Fibroblast of pulmonary artery (primary cell): Measurements from ENCODE around the gene KCNIP4.

Source experiments
- DNase-seq: peaks from one replicate; pipeline ENCODE4 v3.0.0-alpha.2; 2010; ENCODE audit warnings: low read depth
- H3K4me3 ChIP-seq: replicated peaks from 2 replicates; pipeline ENCODE4 v1.5.1; 2011; ENCODE audit warnings: low read depth, mild to moderate bottlenecking, control low read depth, low read length, moderate library complexity
- TF ChIP-seq, protein P1 (sequence below): IDR thresholded peaks from 2 replicates; pipeline ENCODE4 v1.5.1; 2011; ENCODE audit warnings: mild to moderate bottlenecking, control low read depth, low read length, inconsistent platforms; ENCODE audit errors: missing control alignments

KCNIP4 gene

DNA sequence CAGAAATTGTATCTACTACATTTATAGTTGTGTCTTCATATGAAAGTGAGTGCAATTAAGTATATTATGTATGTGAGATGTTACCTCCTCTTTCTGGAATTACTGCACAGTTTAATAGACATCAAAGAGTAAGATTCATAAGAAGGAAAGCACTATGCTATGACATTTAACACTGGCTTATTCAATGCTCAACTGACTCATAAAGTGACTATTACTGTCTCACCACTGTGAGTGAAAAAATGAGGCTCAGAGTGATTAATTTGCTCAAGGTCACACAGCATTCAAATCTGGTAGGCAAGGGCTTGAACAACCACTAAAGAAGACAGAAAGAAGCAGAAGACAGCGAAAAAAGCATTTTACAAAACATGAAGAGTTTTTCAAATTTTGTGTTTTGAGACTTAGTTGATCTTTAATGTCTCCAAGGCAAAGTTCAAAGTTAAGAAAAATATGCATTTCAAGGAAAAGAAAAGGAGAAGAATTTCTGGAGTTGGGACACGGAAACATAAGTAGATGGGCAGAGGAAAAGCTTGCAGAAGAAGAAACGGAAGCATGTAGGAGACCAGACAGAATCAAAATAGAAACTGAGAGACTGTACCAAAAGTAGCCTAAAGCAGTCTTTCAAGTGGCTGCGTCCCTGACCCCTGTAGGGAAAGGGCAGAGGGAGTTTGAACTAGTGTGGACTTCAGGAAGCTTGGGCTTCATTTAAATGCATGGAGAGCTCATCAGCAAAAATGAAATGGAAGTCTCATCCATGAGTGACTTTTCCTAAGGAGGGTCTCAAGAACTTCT, 66.3 kb downstream of the KCNIP4 start:
- DNase-seq: no peak
- TF ChIP-seq, protein P1, sequence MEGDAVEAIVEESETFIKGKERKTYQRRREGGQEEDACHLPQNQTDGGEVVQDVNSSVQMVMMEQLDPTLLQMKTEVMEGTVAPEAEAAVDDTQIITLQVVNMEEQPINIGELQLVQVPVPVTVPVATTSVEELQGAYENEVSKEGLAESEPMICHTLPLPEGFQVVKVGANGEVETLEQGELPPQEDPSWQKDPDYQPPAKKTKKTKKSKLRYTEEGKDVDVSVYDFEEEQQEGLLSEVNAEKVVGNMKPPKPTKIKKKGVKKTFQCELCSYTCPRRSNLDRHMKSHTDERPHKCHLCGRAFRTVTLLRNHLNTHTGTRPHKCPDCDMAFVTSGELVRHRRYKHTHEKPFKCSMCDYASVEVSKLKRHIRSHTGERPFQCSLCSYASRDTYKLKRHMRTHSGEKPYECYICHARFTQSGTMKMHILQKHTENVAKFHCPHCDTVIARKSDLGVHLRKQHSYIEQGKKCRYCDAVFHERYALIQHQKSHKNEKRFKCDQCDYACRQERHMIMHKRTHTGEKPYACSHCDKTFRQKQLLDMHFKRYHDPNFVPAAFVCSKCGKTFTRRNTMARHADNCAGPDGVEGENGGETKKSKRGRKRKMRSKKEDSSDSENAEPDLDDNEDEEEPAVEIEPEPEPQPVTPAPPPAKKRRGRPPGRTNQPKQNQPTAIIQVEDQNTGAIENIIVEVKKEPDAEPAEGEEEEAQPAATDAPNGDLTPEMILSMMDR: no peak
- no peak overlapping the region for H3K4me3 ChIP-seq

DNA sequence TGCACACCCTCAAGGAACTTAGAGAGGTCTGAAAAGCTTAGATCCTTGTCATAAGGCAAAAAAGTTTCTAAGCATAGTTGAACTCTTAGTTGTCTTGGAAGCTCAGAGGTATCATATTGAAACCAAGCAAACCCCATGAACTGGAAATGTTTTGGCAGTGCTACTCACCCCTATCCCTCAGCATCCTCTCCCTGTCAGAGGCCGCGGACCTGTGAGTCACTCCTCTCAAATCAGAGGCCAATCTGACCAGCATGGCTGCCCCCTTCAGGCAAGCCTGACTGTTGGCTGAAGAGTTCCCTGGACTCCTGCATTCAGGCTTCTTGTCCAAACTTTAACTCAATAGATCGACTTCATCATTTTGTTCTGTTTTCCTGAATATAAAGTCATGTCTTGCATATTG, 69.4 kb downstream of the KCNIP4 start:
- TF ChIP-seq, protein P1: peak; percentile 22
- DNase-seq: peak; percentile 20
- H3K4me3 ChIP-seq: no peak overlapping the region

DNA sequence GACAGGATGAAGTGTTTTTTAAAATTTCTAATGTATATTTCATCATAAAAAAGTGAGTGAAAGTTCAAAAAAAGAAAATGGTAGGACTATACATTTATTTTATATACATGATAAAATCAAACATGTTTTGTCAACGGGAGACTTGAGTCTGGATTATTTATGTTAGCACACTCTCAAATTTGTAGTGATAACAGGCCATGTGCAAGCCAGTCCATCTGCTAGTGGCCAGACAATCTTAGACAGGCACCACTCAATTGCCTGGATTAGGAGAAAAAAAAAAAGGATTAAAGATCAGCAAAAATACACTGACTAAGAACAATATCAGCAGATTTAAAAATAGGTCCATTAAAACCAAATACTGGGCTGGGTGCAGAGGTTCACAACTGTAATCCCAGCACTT, 71.9 kb downstream of the KCNIP4 start:
- TF ChIP-seq, protein P1: no peak
- DNase-seq: no peak
- no peak overlapping the region for H3K4me3 ChIP-seq

DNA sequence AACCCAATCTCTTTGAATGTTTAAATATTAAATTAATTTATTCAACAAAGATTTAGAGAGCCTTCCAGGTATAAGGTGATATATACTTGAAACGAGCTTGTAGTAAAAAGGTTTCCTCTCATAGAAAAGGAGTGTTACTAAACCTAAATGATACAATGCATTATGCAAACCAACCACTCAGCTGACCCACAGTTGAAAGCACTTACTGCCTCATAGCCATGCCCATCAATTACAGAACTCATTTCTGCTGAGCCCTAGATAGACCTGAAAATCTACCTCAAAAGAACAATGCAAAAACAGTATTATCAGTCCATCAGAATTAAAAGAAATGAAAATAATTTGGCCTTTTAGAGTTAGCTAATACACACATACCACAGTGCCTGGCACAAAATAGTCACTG, 75.4 kb downstream of the KCNIP4 start:
- no peak overlapping the region for H3K4me3 ChIP-seq
- TF ChIP-seq, protein P1: no peak
- no peak for DNase-seq

DNA sequence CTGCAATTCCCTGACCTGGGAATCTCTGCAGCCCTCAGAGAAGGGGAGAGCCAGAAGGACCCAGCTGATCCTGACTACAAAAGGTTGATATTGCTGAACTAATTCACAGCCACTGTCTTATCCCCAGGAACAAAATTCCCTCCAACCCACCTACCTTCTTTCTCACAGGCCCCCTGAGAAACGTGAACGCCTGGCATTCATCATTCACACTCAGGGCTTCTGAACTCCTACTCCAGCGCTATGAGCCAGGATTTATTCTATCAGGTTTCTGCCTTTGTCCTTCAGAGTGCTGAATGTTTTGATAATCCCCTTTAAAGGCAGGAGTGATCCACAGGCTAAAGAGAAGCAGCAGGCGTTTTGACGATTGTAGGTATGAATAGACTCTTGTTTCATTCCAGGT, 76.5 kb downstream of the KCNIP4 start:
- no peak for DNase-seq
- TF ChIP-seq, protein P1: no peak
- no peak overlapping the region for H3K4me3 ChIP-seq

DNA sequence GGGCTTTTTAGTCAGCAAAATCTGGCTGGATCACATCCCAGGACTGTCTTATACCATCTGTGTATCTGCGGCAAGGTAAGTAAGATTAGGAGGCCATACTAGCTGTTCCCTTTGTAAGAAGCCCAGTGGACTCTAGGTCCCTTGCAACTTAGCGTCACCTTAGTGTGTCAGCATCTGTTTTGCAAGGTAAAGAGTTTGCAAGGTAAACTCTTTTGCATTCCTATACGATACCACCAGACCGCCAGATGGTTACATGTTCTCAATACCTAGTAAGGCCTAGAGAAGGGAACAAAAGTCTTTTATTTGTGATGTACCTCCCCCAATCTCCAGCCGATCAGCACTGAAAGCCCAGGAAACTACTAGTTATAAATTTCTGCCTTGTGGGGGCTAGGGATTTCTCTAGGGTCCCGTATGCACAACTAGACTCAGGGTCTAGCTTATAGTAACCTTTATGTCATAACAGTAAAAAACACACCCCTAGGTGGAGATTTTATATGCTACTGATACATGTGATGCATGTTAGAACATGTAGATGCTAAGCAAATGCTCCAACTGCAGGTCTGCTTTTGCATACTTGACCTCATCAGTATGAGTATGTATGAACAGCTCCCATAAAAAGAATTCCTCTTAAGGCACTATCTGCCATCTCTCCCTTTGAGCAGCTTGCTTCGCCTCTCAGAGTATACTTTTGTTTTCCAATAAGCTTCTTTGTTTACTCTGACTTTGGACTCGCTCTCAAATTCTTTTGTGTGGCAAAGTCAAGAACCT, 78.4 kb downstream of the KCNIP4 start:
- TF ChIP-seq, protein P1: no peak
- no peak overlapping the region for H3K4me3 ChIP-seq
- DNase-seq: no peak

DNA sequence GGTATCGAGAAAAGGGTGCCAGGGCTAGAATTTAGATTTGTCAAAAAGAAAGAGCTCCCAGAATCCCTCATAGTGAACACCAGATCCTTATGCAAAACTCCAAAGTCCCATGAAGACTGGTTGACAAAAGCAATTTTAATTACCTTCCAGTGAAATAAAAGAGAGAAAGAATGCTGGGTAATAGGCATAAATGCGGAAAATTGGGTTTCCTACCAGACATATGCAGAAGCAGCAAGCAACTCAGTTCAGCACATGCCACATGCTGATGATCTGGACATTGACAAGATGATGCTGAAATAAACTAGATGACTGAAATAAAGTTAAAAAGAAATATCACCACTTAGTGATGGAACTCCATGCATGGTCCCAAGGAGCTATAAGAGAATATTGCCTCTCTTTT, 83.9 kb downstream of the KCNIP4 start:
- no peak overlapping the region for H3K4me3 ChIP-seq
- TF ChIP-seq, protein P1: no peak
- DNase-seq: no peak
